GM18861 (cell line): Measurements from ENCODE around the gene OLFML3.
"Not testable (repeated sequence)": the region's sequence is repeated elsewhere in the genome, so short reads cannot be mapped to it uniquely, and the experiment has no call there.

Experiments used
- ATAC-seq: cut with Tn5 transposase; IDR thresholded peaks from one replicate; pipeline ENCODE4 v1.9.1; 2021; ENCODE audit not compliant: unreplicated experiment

Gene OLFML3

DNA sequence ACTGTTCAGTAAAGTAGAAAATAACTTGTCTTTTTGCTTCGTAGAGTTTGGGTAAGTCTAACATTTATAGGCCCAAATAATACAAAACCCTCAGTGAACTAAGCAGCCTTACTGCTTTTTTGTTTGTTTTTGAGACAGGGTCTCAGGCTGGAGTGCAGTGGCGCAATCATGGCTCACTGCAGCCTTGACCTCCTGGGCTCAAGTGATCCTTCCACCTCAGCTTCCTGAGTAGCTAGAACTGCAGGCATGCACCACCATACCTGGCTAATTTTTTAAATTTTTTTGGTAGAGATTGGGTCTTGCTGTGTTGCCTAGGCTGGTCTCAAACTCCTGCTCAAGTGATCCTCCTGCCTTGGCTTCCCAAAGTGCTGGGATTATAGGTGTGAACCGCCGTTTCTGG lies 31.1 kb upstream of the OLFML3 start:
- not testable (repeated sequence) for ATAC-seq

DNA sequence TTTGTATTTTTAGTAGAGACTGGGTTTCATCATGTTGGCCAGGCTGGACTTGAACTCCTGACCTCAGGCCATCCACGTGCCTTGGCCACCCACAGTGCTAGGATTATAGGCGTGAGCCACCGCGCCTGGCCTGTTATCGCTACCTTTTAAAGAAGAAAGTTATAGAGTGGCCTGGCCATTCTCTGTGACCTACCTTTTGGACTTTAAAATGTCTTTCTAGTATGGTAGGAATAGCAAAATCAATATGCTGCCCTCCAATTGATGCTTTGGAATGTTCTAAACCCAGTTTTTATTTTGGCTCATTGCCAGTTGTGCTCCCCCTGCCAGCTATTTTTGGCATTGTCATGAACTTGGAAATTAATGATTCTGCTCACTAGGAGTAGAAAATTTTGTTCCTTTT lies 30.3 kb upstream of the OLFML3 start:
- ATAC-seq, result no peak

DNA sequence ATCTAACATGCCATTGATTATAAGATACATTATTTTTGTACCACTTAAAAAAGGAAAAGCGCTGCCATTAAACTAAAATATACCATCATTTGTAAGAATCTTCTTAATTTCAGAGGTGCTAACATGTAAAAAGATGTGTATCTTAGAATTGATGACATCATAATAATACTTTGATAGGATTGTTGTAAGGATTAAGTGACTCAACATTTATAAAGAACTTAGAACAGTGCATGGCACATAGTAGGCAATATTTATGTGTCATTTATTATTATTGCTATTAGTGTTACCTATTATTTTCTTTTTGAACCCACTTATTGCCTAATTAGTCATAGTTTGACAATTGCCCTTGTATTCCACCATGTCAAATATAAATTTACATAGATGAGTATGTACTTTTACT lies 28.4 kb upstream of the OLFML3 start:
- no peak for ATAC-seq

DNA sequence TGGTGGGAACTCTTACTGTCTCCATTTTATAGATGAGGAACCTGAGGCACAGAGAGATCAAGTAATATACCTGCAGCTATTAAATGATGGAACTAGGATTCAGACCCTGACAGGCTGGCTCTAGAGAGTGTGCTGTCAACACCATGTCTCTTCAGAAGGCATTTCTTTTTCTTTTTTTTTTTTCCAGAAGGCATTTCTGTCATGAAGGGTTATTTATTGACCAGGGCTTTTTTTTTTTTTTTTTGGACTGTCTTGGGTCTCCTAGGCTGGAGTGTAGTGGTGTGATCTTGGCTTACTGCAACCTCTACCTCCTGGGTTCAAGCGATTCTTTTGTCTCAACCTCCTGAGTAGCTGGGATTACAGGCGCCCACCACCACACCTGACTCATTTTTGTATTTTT lies 27.6 kb upstream of the OLFML3 start:
- ATAC-seq, result no peak

DNA sequence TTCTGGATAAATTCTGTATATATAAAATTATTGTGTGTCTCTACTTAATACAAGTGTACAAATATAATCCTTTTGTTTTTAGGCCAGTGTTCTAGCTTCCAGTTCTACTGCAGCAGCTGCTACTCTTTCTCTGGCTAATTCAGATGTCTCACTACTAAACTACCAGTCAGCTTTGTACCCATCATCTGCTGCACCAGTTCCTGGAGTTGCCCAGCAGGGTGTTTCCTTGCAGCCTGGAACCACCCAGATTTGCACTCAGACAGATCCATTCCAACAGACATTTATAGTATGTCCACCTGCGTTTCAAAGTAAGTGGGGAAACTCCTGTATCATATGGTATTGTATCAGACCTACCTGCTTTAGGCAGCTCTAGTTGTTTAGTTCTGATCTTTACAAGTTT lies 21.3 kb upstream of the OLFML3 start:
- ATAC-seq, result no peak

DNA sequence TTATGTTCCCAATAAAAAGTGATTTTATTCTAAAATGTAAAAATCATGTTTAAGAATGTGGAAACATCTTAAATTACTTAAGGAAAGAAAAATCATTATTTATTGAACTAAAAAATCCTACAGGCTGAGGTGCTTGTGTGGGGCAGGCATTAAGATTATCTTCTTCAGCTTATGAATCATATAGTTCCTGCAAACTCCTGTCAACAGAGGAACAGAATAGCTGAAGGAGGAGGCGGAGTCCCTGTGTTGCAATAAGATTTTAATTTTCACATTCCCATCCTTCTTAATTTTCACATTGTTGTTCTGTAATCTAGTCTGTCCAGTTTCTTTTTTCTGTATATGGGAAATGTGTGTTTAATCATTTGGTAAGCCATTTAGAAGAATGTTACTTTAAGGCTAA lies 20.6 kb upstream of the OLFML3 start:
- no peak for ATAC-seq

DNA sequence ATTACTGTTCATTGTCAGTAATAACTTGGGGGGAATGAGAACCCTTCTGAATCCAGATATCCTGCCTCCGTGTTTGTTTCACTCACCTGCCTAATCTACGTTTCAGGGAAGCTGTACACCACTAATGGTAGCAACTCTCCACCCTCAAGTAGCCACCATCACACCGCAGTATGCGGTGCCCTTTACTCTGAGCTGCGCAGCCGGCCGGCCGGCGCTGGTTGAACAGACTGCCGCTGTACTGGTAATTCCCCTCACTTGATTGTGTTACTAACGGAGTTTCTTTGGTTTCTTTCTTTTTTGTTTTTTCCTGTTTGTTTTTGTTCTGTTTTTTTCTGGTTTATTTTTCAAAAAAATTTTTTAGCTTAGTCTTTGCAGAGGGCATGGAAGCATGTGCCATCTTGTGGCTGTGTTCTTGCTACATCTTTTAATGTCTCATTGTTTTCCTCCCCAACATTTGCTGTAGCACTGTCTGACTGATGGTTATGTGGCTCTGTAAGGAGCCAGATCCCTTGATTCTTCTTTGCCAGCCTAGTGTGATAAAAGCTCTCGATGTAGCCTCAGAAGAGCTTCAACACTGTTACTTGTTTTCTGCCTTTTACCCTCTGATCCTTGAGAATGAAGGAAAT lies 15.9 kb upstream of the OLFML3 start:
- ATAC-seq, result no peak

DNA sequence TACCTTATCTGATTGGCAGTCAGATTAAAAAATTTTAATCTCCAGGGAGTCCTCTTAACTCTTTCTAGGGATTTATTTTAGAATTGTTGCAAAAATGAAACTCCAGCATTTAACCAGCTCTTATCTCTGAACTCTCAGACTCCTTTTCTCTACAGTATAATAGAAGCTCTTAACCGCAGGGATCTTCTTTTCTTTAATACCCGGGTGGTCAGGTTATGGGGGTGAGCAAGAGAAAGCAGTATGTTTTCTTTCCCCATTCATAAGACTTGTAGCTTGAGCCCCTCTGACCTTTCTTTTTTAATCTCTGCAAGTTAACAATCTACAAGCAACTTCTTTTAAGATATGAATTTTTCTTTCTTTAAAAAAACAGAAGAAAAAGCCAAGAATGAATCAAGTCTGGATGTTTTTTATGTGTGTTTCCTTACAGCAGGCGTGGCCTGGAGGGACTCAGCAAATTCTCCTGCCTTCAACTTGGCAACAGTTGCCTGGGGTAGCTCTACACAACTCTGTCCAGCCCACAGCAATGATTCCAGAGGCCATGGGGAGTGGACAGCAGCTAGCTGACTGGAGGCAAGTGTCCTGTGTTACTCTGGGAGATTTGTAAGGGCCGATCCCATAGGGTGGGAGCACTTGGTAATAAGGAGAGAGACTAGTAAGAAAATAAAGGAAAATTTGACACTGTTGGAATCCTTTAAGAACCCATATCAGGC lies 13.4 kb upstream of the OLFML3 start:
- no peak for ATAC-seq

DNA sequence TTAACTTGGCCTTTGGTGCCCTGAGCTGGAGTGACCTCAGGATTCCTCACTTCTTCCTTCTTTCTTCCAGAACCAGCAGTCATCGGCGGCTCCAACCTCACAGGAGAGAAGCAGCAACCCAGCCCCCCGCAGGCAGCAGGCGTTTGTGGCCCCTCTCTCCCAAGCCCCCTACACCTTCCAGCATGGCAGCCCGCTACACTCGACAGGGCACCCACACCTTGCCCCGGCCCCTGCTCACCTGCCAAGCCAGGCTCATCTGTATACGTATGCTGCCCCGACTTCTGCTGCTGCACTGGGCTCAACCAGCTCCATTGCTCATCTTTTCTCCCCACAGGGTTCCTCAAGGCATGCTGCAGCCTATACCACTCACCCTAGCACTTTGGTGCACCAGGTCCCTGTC lies 6.3 kb upstream of the OLFML3 start:
- ATAC-seq, result no peak

DNA sequence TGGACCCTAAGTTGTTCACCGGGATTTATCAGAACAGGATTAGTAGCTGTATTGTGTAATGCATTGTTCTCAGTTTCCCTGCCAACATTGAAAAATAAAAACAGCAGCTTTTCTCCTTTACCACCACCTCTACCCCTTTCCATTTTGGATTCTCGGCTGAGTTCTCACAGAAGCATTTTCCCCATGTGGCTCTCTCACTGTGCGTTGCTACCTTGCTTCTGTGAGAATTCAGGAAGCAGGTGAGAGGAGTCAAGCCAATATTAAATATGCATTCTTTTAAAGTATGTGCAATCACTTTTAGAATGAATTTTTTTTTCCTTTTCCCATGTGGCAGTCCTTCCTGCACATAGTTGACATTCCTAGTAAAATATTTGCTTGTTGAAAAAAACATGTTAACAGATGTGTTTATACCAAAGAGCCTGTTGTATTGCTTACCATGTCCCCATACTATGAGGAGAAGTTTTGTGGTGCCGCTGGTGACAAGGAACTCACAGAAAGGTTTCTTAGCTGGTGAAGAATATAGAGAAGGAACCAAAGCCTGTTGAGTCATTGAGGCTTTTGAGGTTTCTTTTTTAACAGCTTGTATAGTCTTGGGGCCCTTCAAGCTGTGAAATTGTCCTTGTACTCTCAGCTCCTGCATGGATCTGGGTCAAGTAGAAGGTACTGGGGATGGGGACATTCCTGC lies 3.9 kb upstream of the OLFML3 start:
- no peak for ATAC-seq

DNA sequence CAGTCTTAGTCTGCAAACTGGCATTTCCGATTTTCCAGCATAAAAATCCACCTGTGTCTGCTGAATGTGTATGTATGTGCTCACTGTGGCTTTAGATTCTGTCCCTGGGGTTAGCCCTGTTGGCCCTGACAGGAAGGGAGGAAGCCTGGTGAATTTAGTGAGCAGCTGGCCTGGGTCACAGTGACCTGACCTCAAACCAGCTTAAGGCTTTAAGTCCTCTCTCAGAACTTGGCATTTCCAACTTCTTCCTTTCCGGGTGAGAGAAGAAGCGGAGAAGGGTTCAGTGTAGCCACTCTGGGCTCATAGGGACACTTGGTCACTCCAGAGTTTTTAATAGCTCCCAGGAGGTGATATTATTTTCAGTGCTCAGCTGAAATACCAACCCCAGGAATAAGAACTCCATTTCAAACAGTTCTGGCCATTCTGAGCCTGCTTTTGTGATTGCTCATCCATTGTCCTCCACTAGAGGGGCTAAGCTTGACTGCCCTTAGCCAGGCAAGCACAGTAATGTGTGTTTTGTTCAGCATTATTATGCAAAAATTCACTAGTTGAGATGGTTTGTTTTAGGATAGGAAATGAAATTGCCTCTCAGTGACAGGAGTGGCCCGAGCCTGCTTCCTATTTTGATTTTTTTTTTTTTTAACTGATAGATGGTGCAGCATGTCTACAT lies 2.5 kb upstream of the OLFML3 start:
- ATAC-seq, result no peak

DNA sequence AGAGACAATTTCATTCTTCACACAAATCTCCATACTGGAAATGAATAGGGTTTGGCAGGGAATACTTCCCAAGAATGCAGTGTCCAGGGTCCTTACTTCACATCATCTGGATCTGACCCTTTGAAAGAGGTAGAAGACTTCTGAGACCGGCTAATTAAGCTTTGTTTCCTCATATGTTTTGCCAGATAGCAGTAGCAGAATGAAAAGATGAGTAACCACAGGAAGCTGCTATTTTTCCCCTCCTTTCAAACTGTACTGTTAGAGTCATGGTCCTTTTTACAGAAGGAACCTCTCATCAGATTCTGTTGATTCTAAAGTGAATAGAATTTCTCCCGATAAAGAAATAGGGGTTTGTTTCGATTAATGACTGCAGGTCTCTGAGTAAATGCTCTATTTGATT lies 1.4 kb upstream of the OLFML3 start:
- ATAC-seq, result no peak

DNA sequence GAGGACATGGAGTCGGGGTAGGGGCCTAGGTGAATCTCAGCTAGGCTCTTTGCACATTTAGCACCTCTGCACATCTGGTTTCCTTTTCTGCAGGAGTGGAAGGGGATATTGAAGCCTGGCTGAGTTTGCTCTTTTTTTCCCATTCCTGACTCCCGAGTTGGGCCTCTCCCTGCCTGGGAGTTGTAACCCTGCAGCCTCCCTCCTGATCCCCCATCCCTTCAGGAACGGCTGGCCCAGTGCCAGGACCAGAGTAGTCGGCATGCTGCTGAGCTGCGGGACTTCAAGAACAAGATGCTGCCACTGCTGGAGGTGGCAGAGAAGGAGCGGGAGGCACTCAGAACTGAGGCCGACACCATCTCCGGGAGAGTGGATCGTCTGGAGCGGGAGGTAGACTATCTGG lies 836 bp downstream of the OLFML3 start:
- ATAC-seq, result no peak

DNA sequence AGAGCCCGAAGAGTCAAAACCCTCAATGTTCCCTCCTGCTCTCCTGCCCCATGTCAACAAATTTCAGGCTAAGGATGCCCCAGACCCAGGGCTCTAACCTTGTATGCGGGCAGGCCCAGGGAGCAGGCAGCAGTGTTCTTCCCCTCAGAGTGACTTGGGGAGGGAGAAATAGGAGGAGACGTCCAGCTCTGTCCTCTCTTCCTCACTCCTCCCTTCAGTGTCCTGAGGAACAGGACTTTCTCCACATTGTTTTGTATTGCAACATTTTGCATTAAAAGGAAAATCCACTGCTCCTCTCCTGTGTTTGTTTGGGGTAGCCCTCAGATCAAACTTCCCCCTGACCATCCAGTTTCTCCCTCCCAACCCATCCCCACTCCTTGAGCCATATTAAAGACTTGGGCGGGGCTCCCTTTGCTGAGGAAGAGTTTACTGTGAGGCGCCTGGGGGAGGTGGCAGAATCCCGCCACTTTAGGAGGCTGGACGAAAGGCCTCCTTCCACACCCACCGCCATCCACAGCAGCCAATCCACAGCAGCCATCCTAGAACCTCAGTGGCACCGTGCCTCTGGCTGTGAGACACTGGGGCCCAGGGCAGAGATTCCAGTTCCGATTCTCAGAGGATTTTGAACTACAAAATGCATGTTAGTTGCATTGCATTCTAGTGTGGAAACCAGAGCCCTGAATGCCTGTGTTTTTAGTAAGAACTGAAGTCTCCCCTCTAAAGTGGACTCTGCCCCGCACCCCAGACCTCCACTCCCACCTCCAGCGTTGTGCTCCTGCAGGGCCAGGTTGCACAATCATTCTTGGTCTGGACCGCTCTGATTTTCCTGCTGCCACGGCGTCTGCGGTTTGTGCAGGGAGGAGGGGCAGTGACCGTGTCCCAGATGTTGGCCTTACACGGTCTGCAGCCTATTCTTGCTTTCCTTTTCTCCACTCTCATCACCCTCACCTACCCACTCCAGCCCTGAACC lies 3.0 kb downstream of the OLFML3 start:
- ATAC-seq, result no peak

DNA sequence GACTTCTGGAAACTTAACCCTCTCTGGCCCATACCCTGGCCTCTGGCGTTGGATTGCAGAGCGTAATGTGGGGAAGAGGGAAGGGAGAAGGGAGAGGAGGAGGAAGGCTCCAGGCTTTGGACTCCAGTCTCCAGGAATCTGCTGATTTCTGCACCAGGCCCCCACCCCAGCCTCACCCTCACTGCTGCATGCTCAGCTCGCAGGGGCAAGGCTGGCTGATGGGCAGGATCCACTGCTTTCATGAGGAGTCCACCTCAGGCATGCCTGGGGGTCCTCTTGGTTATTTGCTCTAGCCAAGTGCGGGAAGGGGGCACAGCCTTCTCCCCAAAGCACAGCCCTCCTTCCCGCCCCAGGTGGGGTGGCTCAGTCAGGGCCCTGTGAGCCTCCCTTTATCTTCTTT lies 3.7 kb downstream of the OLFML3 start:
- no peak for ATAC-seq

DNA sequence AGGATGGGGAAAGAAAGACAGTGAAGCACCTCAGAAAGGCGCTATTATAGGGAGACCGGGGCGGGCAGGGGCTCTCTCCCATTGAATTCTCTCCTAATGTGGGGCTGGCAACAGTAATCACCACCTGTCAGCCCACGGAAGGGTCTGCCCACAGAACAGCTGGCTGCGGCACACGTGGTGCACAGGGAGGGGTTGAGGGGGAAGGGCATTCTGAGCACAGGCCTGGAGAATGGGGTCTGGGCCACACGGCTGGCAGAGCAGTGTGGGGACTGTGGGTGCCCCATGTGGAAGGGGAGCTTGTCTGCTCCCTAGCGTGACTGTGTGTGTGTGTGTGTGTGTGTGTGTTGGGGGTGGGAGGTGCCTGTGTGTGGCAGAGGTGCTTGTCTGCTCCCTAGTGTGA lies 4.1 kb downstream of the OLFML3 start:
- no peak for ATAC-seq

DNA sequence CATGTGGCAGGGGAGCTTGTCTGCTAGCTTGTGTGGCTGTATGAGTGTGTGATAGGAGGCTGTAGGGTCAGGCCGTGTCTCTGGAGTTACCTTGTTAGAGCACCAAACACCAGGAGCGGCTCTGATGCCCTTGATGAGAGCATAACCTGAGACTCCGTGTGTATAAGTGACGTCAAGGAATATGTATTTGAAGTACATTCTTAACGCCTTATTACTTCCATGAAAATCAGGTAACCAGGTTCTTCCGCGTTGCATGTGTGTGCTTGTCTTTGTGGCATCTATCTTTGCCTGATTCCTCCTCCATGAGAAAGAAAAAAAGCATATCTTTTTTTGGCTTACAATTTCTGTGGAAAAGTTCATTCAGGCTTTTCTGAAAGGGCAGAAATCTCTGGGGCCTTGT lies 4.6 kb downstream of the OLFML3 start:
- no peak for ATAC-seq

DNA sequence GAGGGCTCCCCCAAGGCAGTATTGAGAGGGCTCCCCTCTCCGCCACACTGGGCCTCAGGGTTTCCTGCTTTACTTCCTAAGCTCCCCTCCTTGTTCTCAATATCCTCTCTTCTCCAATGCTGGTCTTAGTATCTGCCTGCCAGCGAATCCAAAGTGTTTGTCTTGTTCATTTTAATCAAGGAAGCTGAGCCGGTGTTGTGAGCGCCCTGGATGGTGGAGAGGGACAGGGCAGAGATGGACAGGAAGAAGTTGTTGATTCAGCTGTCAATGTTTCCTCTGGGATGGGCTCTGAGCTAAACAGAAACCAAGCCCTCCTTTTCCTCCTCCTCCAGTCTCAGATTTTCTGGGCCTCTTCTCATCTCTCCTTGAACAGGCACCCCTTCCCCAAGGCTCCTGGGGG lies 5.4 kb downstream of the OLFML3 start:
- no peak for ATAC-seq

DNA sequence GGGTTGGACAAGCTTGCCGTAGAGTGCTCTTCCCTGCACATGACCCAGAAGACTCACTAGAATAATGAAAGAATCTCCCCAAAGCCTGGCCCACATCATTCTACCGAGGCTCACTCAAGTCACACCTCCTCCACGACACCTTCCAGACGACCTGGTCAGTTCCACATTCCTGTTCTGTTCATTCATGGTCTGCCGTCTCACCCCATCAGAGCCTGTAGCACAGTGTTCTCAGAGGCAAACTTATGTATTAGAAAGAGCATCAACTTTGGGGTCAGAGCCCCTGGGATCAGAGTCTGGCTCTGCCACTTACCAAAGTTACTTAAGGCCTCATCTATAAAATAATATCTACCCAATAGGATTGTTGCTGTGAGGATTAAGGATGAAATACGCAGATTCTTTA lies 7.5 kb downstream of the OLFML3 start:
- ATAC-seq, result no peak

DNA sequence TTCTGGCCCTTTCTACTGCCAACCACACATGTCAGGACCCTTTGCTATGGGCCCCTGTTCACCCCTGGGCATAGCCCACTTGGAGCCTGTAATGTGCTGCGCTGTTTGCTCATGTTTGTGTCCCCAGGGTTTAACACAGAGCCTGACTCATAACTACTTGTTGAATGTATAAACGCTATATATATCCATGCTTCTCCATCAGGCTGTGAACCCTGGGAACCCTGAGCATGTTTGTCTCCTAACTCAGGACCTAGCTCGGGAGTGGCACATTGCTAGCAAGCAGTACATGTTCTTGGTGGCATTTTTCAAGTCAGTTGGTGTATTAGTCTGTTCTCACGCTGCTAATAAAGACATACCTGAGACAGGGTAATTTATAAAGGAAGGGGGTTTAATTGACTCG lies 8.0 kb downstream of the OLFML3 start:
- no peak for ATAC-seq

DNA sequence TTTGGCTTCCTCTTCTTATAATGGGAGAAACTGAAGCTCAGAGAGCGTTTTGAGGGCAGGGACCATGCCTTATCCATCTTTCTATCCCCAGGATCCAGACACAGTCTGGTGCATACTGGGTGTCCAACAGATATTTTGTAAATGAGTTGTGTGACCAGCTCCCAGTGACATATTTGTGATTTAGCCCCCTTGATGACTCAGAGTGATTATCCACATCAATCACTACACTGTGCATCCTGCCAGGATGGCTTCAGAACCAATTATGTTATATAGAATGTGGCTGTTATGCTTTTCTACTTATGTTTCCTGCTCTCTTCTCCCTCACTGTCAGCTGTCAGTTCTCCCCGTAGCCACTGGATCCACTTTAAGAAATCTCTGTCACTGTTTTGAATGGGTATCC lies 11.3 kb downstream of the OLFML3 start:
- ATAC-seq, result no peak
